MM.1S (cell line): ENCODE results near the gene ACE.

Experiments used
- CTCF ChIP-seq: fragments of 300-600 bp; sonication (generic); IDR thresholded peaks from 2 replicates; pipeline ENCODE4 v1.5.1; 2016; ENCODE audit warnings: antibody characterized with exemption, low read length, mixed read lengths
- EZH2 ChIP-seq: fragments of 300-600 bp; sonication (generic); optimal IDR thresholded peaks from 2 replicates; pipeline ENCODE3; 2017; ENCODE audit warnings: low read depth, mild to moderate bottlenecking, antibody characterized with exemption, low read length, mixed read lengths
- EZH2phosphoT487 ChIP-seq: fragments of 300-600 bp; sonication (generic); IDR thresholded peaks from 2 replicates; pipeline ENCODE4 v1.6.1; 2018; ENCODE audit warnings: antibody characterized with exemption, low read length

GRCh38 chr17:63444457-63444856, 32.4 kb upstream of the ACE start:
- TF ChIP-seq CTCF: no peak
- no peak for TF ChIP-seq EZH2
- no peak for TF ChIP-seq EZH2phosphoT487
